IPS-NIHi11 (cell line): Measurements from ENCODE around the gene GLIS2.
A peak's percentile ranks its signal among the peaks of the same experiment; 100 is the strongest.

Source experiments
- DNase-seq: peaks from one replicate; pipeline ENCODE4 v3.0.0; 2012; ENCODE audit warnings: mixed read lengths, low spot score

GLIS2 gene

GRCh38 chr16:4315186-4316107 is at the start of gene GLIS2:
Gene GLIS2, plus strand, starts transcription at chr16:4316067. Its CDS starts 16,214 bp downstream, at chr16:4332281.
- DNase-seq = peak; percentile 90

- peak; percentile 59 for DNase-seq
Observed at GRCh38 chr16:4266372-4266771, 49.5 kb upstream of the GLIS2 start.

- no peak for DNase-seq
Observed at GRCh38 chr16:4270091-4270490, 45.8 kb upstream of the GLIS2 start.

GRCh38 chr16:4270595-4270994 is 45.3 kb upstream of the GLIS2 start:
- DNase-seq = no peak

- DNase-seq = peak; percentile 84
Observed at GRCh38 chr16:4271176-4272113, 44.4 kb upstream of the GLIS2 start.

- DNase-seq = peak; percentile 48
Observed at GRCh38 chr16:4272114-4272956, 43.5 kb upstream of the GLIS2 start.

- peak; percentile 81 for DNase-seq
Observed at GRCh38 chr16:4273858-4274311, 42.0 kb upstream of the GLIS2 start.

GRCh38 chr16:4275861-4276260 is 40.0 kb upstream of the GLIS2 start:
- DNase-seq = no peak

- no peak for DNase-seq
Observed at GRCh38 chr16:4277987-4278513, 37.8 kb upstream of the GLIS2 start.

- DNase-seq = no peak
Observed at GRCh38 chr16:4280625-4281024, 35.2 kb upstream of the GLIS2 start.

- DNase-seq = no peak
Observed at GRCh38 chr16:4283441-4283840, 32.4 kb upstream of the GLIS2 start.

GRCh38 chr16:4283939-4284338 is 31.9 kb upstream of the GLIS2 start:
- no peak for DNase-seq

GRCh38 chr16:4285167-4285566 is 30.7 kb upstream of the GLIS2 start:
- no peak for DNase-seq

GRCh38 chr16:4288148-4288921 is 27.5 kb upstream of the GLIS2 start:
- DNase-seq = peak; percentile 90

- DNase-seq = no peak
Observed at GRCh38 chr16:4290236-4290830, 25.5 kb upstream of the GLIS2 start.

- DNase-seq = no peak
Observed at GRCh38 chr16:4291699-4292098, 24.2 kb upstream of the GLIS2 start.

GRCh38 chr16:4293181-4293716 is 22.6 kb upstream of the GLIS2 start:
- DNase-seq = no peak

GRCh38 chr16:4293822-4294457 is 21.9 kb upstream of the GLIS2 start:
- peak; percentile 81 for DNase-seq

GRCh38 chr16:4295581-4295980 is 20.3 kb upstream of the GLIS2 start:
- no peak for DNase-seq
